Erythroblast (primary cell): ENCODE data around the gene BCL2.

Source experiments
- GATA1 ChIP-seq: IDR thresholded peaks from 2 replicates; pipeline ENCODE4 v1.6.1; 2011; ENCODE audit warnings: low read depth, mild to moderate bottlenecking, control low read depth, low read length, moderate library complexity
- POLR2A ChIP-seq: IDR thresholded peaks from 2 replicates; pipeline ENCODE4 v1.6.1; 2011; ENCODE audit warnings: mild to moderate bottlenecking, low read length

DNA sequence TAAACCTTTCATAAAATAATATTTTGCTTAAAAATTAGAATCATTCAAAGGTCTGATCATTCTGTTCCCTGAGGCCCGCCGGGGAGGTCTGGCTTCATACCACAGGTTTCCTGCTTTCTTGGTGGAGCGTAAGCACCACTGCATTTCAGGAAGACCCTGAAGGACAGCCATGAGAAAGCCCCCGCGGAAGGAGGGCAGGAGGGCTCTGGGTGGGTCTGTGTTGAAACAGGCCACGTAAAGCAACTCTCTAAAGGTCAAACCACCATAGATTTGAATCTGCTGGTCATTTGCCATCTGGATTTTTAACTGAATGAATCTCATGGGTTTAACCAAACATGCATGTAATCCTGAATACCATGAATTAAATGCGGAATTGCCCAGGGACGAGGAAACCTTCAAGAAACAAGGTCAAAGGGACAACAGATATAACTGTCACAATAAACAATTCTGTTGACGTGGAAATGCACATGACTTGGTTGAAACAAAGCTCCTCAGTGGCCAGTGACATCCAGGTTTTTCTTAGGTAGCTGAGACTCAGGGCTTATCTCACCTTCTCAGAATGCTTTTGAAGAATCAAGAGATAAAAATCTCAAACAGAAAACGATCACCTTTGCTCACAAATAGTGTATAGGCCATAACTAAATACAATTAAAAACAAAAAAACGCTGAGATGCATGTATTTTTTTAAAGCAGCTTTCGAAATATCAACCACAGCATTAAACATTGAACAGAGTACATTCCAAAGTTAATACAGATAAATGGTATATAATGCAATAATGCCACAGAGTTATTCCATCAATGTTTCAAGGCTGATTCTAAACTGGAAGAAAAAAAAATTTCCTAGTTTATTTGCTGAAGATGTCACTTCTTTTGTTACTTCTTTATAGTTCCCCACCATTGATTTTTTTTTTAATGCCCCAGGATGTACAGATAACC, 193.2 kb downstream of the BCL2 start:
- TF ChIP-seq POLR2A = no peak
- no peak for TF ChIP-seq GATA1
